22Rv1 (cell line): ENCODE results near the gene CCDC183.

ENCODE experiments used
- H3K27ac ChIP-seq: fragments of 450-650 bp; 2 replicates; pipeline ENCODE4 v1.5.1; 2017
- CTCF ChIP-seq: fragments of 450-650 bp; IDR thresholded peaks from 2 replicates; pipeline ENCODE4 v1.5.1; 2017; ENCODE audit warnings: mild to moderate bottlenecking
- ZFX ChIP-seq: fragments of 450-650 bp; IDR thresholded peaks from 2 replicates; pipeline ENCODE4 v1.6.1; 2017; ENCODE audit warnings: antibody characterized with exemption, borderline replicate concordance

Gene CCDC183

DNA sequence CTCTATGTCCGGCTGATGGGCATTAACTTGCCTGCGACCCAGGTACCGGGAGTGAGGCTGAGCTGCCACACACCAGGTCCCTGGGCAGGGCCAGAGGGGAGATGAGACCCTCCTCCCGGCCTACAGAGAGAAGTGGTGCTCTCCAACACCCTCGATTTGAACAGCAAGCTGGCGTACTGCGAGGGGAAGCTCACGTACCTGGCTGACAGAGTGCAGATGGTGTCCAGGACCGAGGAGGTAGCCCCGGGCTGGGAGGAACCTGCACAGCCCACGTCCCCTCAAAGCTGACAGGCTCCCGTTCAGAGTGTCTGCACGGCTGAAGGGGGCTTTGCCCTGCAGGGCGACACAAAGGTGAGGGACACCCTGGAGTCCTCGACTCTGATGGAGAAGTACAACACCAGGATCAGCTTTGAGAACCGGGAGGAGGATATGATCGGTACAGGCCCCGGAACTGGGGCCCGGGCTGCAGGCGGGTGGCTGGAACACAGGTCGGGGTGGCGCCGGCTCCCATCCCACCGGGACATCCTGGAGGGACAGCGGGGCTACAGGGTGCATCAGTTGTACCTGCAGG lies 10.6 kb downstream of the CCDC183 start:
- peak overlapping the region; percentile 91 for H3K27ac ChIP-seq

GRCh38 chr9:136807281-136808074 lies 11.3 kb downstream of the CCDC183 start, which contains the start of gene RABL6:
RABL6 (plus strand) TSS chr9:136807948; CDS start chr9:136808197, 249 bp downstream.
- H3K27ac ChIP-seq, result peak within 1 kb of the TSS; percentile 91
- TF ChIP-seq CTCF (no peak), ZFX (no peak)

More for the DNA sequence above, 10.6 kb downstream of the CCDC183 start:
- TF ChIP-seq CTCF, result no peak
- TF ChIP-seq ZFX, result no peak

DNA sequence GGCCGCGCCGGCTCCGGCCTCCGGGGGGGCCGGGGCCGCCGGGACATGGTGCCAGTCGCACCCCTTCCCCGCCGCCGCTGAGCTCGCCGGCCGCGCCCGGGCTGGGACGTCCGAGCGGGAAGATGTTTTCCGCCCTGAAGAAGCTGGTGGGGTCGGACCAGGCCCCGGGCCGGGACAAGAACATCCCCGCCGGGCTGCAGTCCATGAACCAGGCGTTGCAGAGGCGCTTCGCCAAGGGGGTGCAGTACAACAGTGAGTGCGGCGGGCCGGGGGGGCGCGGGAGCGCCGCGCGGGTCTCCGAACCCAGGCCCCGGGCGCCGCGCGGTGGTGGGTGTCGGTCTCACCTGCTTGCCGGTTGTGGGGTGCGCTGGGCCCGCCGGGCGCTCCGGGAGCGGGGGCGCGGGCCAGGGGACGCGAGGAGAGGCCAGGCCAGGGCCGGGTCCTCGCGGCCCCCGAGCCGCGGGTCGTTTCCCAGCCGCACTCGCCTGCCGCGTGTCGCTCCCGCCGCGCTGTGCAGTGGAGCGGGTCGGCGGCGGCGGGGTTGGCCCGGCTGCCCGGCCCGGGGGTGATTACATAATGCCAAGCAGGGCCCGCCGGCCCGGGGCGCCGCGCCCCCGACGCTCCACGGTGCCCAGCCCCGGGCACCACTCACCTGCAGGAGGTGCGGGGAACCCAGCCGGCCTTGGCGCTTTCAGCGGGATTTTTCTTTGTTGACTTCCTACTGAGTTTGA lies 12.1 kb downstream of the CCDC183 start:
- H3K27ac ChIP-seq, result peak overlapping the region; percentile 91
- no peak for TF ChIP-seq ZFX
- 0 out of 2 replicates have a peak, but pooled peaks have one; percentile 3 for TF ChIP-seq CTCF

DNA sequence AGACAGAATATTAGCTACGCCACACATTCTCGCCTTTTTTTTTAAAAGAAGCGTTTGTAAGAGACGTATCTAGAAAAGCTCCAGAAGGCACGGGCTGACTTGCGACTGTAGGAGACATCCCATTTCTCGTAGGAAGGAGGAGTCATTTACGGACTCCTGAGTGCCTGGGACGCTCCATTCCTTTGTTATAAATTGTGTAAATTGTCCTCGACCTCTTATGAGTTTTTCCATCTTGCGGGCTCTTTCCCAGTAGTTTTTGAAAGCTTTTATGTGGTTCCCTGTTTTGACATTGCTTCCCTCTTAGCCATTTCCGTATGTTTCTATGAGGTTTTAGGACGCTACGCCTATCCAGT lies 12.6 kb downstream of the CCDC183 start:
- peak overlapping the region; percentile 91 for H3K27ac ChIP-seq

GRCh38 chr9:136814725-136815421 lies 18.7 kb downstream of the CCDC183 start:
- H3K27ac ChIP-seq, result no peak overlapping the region
- no peak for TF ChIP-seq ZFX
- no peak for TF ChIP-seq CTCF

More for the DNA sequence above, 12.6 kb downstream of the CCDC183 start:
- TF ChIP-seq ZFX (no peak), CTCF (no peak)

GRCh38 chr9:136815422-136815782 lies 19.3 kb downstream of the CCDC183 start:
- no peak overlapping the region for H3K27ac ChIP-seq
- no peak for TF ChIP-seq CTCF
- TF ChIP-seq ZFX, result no peak
